ENCODE data around the gene INTS3. TPM values are rescaled to one million over a fixed set of nuclear protein-coding genes. Genes with fewer than 3 reads are reported as not detected.
A peak's percentile ranks its signal among the peaks of the same experiment; 100 is the strongest.

INTS3 gene
- total and polyA plus RNA-seq, 9 of the 15 experiments (the other 6 are each of a cell fraction or from before 2014, with no cell fraction given): 6.3 to 24.1 (median 14.3) TPM

DNA sequence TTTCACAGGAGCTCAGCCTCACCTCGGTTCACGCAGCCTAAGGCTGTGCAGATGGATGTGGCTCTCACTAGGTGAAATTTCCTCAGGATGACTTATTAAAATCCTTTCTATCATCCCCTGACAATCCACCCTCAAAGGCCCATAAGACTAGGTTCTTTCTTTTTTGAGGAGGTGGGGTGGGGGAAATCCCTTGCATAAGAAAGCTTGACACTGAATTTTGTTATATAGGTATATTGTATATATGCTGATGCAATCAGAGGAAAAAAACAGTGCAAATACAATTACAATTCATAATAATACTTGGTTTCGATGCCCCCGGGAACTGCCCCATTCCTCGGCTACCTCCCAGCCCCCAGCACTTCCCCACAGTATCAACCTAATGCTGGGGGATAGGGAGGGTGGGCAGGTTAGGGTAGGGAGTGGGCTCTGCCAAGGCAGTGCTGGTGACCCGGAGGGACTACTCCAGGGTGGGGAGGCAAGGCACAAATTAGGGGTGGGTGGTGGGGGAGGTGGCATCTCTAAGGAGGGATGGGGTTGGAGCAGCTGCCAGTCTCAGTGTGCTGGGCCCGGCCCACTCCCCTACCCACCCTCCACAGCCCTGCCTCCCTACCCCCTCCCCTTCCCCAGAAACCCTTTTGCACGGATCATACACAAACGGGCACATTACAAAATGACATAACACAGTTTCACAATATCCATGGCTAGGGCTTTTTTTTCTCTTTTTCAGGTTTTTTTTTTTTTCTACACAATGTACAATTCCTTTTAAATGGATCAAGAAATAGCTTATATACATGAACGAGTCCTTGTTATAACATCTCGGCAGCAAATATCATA lies 78.3 kb downstream of the INTS3 start:
- H3K4me3 ChIP-seq: no peak overlapping the region
- H3K27ac ChIP-seq (ENCODE audit: extremely low read depth, low read depth, low read length): peak overlapping the region; percentile 40; the same call in 2 of the 3 replicates
- CTCF ChIA-PET (ENCODE audit: low intra/inter-chr PET ratio): no interaction called here
- POLR2A ChIA-PET: interaction anchor here (0.7 to 4.8 kb wide), 6 partner anchors 10 to 243 kb away, joined by 3 to 23 read pairs (median 6); partner anchors contain the start of genes CREB3L4, RAB13 and RPS27
- no peaks in the 10 kb centered on the region for H3K9me3 ChIP-seq (replicated peaks; ENCODE audit: control insufficient read depth, insufficient read depth, low read depth, low read length)
- H3K4me2 ChIP-seq (ENCODE audit: insufficient read depth, low read length): no peak overlapping the region
- intact Hi-C loops (cut with micrococcal nuclease): no loop called here
- DNase-seq (ENCODE audit: extremely low read depth in 1 of 4, low spot score in 3 of 4): no peak
- no peaks in the 10 kb centered on the region for H4K20me1 ChIP-seq (replicated peaks; ENCODE audit: control insufficient read depth, insufficient read depth, low read length)
- BruUV-seq (replicated peaks): no TSS peak
- no peaks in the 10 kb centered on the region for H3K27me3 ChIP-seq (ENCODE audit: control insufficient read depth in 2 of 2, insufficient read depth in 2 of 2, low read length in 2 of 2)
- in situ Hi-C loops (cut with MboI): no loop called here
- 82% methylated on average over 9 of the region's 11 CpGs for WGBS (ENCODE audit: insufficient coverage, low coverage, missing lambda C conversion rate)
- no peak overlapping the region for H2AFZ ChIP-seq (ENCODE audit: low read depth, low read length)
- peak; percentile 19; the same call in 2 of the 3 replicates for ATAC-seq
- H3K4me1 ChIP-seq (replicated peaks in 1 of 2; ENCODE audit: control insufficient read depth in 2 of 2, insufficient read depth in 2 of 2, low read length in 2 of 2): peaks cover 0 to 20% of the 10 kb centered on the region in 2 experiments; a peak in 3 of 5 replicates
- no peaks in the 10 kb centered on the region for H3K9me1 ChIP-seq (ENCODE audit: control insufficient read depth, insufficient read depth, low read length)
- peak overlapping the region; percentile 1 to 77; a peak in 1 of 4 replicates for H3K9ac ChIP-seq (ENCODE audit: insufficient read depth in 1 of 2, low read depth in 2 of 2, low read length in 2 of 2)
- no peak for FAIRE-seq
- H3K79me2 ChIP-seq (ENCODE audit: control insufficient read depth, insufficient read depth, low read length): no peaks in the 10 kb centered on the region
- peaks cover 41% of the 10 kb centered on the region; the same call in 2 of the 3 replicates for H3K36me3 ChIP-seq (ENCODE audit: control insufficient read depth, insufficient read depth, low read length)
- TF ChIP-seq CEBPG (CRISPR knock-in tag; IDR thresholded peaks at IDR 0.05) (peak; percentile 48; the same call in 1 of the 2 replicates), CEBPG (tag; conservative IDR thresholded peaks at IDR 0.05 in 1 of 2, IDR thresholded peaks at IDR 0.05 in 1 of 2) (peak in 1 of 2 experiments; percentile 75; a peak in 2 of 4 replicates), ZBTB7A (IDR thresholded peaks at IDR 0.05; ENCODE audit: borderline replicate concordance, control insufficient read depth, low read depth, low read length) (0 out of 2 replicates have a peak, but pooled peaks have one; percentile 3), ZNF589 (CRISPR knock-in tag; IDR thresholded peaks at IDR 0.05; ENCODE audit: low read depth) (peak; percentile 42; the same call in 1 of the 2 replicates)
- TF ChIP-seq, protein P1, sequence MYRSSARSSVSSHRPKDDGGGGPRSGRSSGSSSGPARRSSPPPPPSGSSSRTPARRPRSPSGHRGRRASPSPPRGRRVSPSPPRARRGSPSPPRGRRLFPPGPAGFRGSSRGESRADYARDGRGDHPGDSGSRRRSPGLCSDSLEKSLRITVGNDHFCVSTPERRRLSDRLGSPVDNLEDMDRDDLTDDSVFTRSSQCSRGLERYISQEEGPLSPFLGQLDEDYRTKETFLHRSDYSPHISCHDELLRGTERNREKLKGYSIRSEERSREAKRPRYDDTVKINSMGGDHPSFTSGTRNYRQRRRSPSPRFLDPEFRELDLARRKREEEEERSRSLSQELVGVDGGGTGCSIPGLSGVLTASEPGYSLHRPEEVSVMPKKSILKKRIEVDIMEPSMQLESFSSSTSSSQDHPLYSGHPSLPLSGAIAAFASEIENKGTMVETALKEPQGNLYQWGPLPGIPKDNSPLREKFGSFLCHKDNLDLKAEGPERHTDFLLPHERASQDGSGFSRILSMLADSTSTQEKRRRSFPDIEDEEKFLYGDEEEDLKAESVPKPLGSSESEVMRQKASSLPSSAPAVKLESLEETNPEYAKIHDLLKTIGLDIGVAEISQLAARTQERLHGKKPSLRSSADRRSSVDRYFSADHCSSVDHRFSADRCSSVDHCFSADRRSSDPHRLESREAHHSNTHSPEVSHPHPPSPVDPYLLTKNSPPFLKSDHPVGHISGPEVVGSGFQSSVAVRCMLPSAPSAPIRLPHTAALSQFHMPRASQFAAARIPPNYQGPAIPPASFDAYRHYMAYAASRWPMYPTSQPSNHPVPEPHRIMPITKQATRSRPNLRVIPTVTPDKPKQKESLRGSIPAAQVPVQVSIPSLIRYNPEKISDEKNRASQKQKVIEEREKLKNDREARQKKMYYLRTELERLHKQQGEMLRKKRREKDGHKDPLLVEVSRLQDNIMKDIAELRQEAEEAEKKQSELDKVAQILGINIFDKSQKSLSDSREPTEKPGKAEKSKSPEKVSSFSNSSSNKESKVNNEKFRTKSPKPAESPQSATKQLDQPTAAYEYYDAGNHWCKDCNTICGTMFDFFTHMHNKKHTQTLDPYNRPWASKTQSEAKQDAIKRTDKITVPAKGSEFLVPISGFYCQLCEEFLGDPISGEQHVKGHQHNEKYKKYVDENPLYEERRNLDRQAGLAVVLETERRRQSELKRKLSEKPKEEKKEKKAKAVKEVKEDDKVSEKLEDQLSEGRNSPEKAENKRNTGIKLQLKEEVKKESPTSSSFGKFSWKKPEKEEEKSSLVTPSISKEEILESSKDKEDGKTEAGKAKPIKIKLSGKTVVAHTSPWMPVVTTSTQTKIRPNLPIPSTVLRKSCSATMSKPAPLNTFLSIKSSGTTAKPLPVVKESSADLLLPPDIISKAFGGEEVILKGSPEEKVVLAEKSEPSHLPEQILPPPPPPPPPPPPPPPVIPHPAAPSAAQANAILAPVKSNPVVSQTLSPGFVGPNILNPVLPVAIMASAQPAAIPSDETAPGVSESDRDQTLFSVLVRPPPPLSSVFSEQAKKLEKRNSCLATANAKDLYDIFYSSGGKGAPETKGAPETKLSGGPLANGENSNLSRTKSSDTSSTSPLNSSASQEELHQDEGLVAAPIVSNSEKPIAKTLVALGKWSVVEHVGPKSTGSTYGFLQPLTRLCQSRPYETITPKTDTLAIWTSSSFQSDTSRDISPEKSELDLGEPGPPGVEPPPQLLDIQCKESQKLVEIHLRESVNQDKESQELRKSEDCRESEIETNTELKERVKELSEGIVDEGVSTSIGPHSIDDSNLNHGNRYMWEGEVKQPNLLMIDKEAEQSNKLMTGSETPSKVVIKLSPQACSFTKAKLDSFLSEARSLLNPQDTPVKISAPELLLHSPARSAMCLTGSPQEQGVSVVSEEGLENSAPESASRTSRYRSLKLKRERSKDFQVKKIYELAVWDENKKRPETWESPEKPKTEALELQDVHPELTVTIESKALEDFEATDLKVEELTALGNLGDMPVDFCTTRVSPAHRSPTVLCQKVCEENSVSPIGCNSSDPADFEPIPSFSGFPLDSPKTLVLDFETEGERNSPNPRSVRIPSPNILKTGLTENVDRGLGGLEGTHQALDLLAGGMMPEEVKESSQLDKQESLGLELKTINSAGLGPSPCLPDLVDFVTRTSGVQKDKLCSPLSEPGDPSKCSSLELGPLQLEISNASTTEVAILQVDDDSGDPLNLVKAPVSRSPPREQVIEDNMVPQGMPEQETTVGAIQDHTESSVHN (IDR thresholded peaks at IDR 0.05; ENCODE audit: borderline replicate concordance in 1 of 2, low read depth in 1 of 2): no peak
- TF ChIP-seq, protein P2, sequence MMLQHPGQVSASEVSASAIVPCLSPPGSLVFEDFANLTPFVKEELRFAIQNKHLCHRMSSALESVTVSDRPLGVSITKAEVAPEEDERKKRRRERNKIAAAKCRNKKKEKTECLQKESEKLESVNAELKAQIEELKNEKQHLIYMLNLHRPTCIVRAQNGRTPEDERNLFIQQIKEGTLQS (IDR thresholded peaks at IDR 0.05): peak; percentile 55
- TF ChIP-seq, protein P2 (CRISPR knock-in tag; conservative IDR thresholded peaks at IDR 0.05): no peak
- TF ChIP-seq, protein P3, sequence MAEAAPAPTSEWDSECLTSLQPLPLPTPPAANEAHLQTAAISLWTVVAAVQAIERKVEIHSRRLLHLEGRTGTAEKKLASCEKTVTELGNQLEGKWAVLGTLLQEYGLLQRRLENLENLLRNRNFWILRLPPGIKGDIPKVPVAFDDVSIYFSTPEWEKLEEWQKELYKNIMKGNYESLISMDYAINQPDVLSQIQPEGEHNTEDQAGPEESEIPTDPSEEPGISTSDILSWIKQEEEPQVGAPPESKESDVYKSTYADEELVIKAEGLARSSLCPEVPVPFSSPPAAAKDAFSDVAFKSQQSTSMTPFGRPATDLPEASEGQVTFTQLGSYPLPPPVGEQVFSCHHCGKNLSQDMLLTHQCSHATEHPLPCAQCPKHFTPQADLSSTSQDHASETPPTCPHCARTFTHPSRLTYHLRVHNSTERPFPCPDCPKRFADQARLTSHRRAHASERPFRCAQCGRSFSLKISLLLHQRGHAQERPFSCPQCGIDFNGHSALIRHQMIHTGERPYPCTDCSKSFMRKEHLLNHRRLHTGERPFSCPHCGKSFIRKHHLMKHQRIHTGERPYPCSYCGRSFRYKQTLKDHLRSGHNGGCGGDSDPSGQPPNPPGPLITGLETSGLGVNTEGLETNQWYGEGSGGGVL (CRISPR knock-in tag; IDR thresholded peaks at IDR 0.05): no peak

Data from K562 (cell line).